ENCODE results near the gene CSNK1D. TPM values are rescaled to one million over a fixed set of nuclear protein-coding genes. Genes with fewer than 3 reads are reported as not detected.

The CSNK1D gene
- total RNA-seq, 2 experiments from 2014 or later, result 118 to 182 TPM

GRCh38 chr17:82309656-82310570 is 36.4 kb upstream of the CSNK1D start:
- ATAC-seq (no peak), DNase-seq (no peak)
- H3K27ac Mint-ChIP-seq, result no peak overlapping the region
- H3K4me1 Mint-ChIP-seq, result peaks cover 36% of the 10 kb centered on the region
- no peaks in the 10 kb centered on the region for H3K27me3 Mint-ChIP-seq
- H3K9me3 Mint-ChIP-seq (ENCODE audit: low read depth), result peaks cover 7% of the 10 kb centered on the region
- peaks cover 28% of the 10 kb centered on the region for H3K36me3 Mint-ChIP-seq (ENCODE audit: low read depth)
- no peak overlapping the region for H3K4me3 Mint-ChIP-seq
- intact Hi-C loops (cut with DNase I, micrococcal nuclease), result no loop called here
- CTCF ChIA-PET, result interaction anchor here (0.5 to 0.8 kb wide), 3 partner anchors 11 to 106 kb away, joined by 3 to 4 read pairs (median 4); no protein-coding TSS in a partner anchor
- POLR2A ChIA-PET, result interaction anchor here (0.6 to 1.4 kb wide), 4 partner anchors 8 to 72 kb away, joined by 3 to 5 read pairs (median 3); partner anchors contain the start of gene CD7

GRCh38 chr17:82305727-82306300 is 32.3 kb upstream of the CSNK1D start:
- H3K36me3 Mint-ChIP-seq (ENCODE audit: low read depth), result peaks cover 13% of the 10 kb centered on the region
- ATAC-seq, result no peak
- H3K27me3 Mint-ChIP-seq, result no peaks in the 10 kb centered on the region
- POLR2A ChIA-PET, result interaction anchor here (0.7 to 2.7 kb wide), 6 partner anchors 8 to 547 kb away, joined by 3 to 82 read pairs (median 14); partner anchors contain the start of gene CD7
- H3K9me3 Mint-ChIP-seq (ENCODE audit: low read depth), result peaks cover 7% of the 10 kb centered on the region
- peak overlapping the region; percentile 63 for H3K4me3 Mint-ChIP-seq
- H3K27ac Mint-ChIP-seq, result peak overlapping the region; percentile 99
- intact Hi-C loops (cut with DNase I, micrococcal nuclease), result loop anchor here (1.0 kb wide), 3 partner anchors 8 to 15 kb away; no protein-coding TSS in a partner anchor
- H3K4me1 Mint-ChIP-seq, result peaks cover 58% of the 10 kb centered on the region
- CTCF ChIA-PET, result interaction anchor here (1.1 to 2.4 kb wide), 4 partner anchors 9 to 15 kb away, joined by 3 to 15 read pairs (median 9); partner anchors contain the start of gene CD7
- DNase-seq, result peak; percentile 27

GRCh38 chr17:82304826-82305726 is 31.6 kb upstream of the CSNK1D start:
- no peak for ATAC-seq
- Mint-ChIP-seq H3K4me1 (peaks cover 66% of the 10 kb centered on the region), H3K4me3 (peak overlapping the region; percentile 63), H3K27me3 (no peaks in the 10 kb centered on the region), H3K9me3 (ENCODE audit: low read depth) (peaks cover 7% of the 10 kb centered on the region), H3K36me3 (ENCODE audit: low read depth) (peaks cover 13% of the 10 kb centered on the region), H3K27ac (peak overlapping the region; percentile 99)
- ChIA-PET POLR2A (interaction anchor here (0.6 to 9.6 kb wide), 10 partner anchors 8 to 199 kb away, joined by 3 to 94 read pairs (median 8); partner anchors contain the start of gene CD7), CTCF (interaction anchor here (2.4 kb wide), 2 partner anchors 8 to 16 kb away, joined by 12 to 15 read pairs; no protein-coding TSS in a partner anchor)
- peak; percentile 37 for DNase-seq
- intact Hi-C loops (cut with DNase I, micrococcal nuclease), result no loop called here

GRCh38 chr17:82303944-82304808 is 30.7 kb upstream of the CSNK1D start:
- peak; percentile 31 for DNase-seq
- ChIA-PET CTCF (interaction anchor here (1.1 to 4.5 kb wide), 3 partner anchors 7 to 68 kb away, joined by 3 to 23 read pairs (median 15); no protein-coding TSS in a partner anchor), POLR2A (interaction anchor here (0.6 to 9.6 kb wide), 6 partner anchors 10 to 198 kb away, joined by 3 to 94 read pairs (median 6); partner anchors contain the start of gene CD7)
- peaks cover 7% of the 10 kb centered on the region for H3K9me3 Mint-ChIP-seq (ENCODE audit: low read depth)
- peak overlapping the region; percentile 100 for H3K27ac Mint-ChIP-seq
- peaks cover 13% of the 10 kb centered on the region for H3K36me3 Mint-ChIP-seq (ENCODE audit: low read depth)
- H3K4me1 Mint-ChIP-seq, result peaks cover 72% of the 10 kb centered on the region
- peak overlapping the region; percentile 80 for H3K4me3 Mint-ChIP-seq
- H3K27me3 Mint-ChIP-seq, result no peaks in the 10 kb centered on the region
- intact Hi-C loops (cut with DNase I, micrococcal nuclease), result no loop called here
- ATAC-seq, result no peak

GRCh38 chr17:82302991-82303943 is 29.8 kb upstream of the CSNK1D start:
- H3K9me3 Mint-ChIP-seq (ENCODE audit: low read depth), result peaks cover 7% of the 10 kb centered on the region
- peak overlapping the region; percentile 100 for H3K27ac Mint-ChIP-seq
- ChIA-PET POLR2A (interaction anchor here (0.7 to 9.6 kb wide), 5 partner anchors 10 to 268 kb away, joined by 3 to 94 read pairs (median 3); partner anchors contain the start of gene CD7), CTCF (interaction anchor here (1.1 to 4.5 kb wide), 4 partner anchors 14 to 67 kb away, joined by 3 to 23 read pairs (median 6); partner anchors contain the start of gene CD7)
- peak overlapping the region; percentile 80 for H3K4me3 Mint-ChIP-seq
- DNase-seq (peak; percentile 59), ATAC-seq (no peak)
- H3K36me3 Mint-ChIP-seq (ENCODE audit: low read depth), result peaks cover 13% of the 10 kb centered on the region
- peaks cover 73% of the 10 kb centered on the region for H3K4me1 Mint-ChIP-seq
- H3K27me3 Mint-ChIP-seq, result no peaks in the 10 kb centered on the region
- intact Hi-C loops (cut with DNase I, micrococcal nuclease), result loop anchor here in 1 of 2 experiments (1.0 kb wide), 1 partner anchor 18 kb away; no protein-coding TSS in a partner anchor

- DNase-seq (peak; percentile 48), ATAC-seq (no peak)
- ChIA-PET POLR2A (interaction anchor here (1.0 to 9.6 kb wide), 3 partner anchors 15 to 97 kb away, joined by 3 to 94 read pairs (median 3); partner anchors contain the start of gene CD7), CTCF (interaction anchor here (1.1 to 4.5 kb wide), 4 partner anchors 14 to 66 kb away, joined by 3 to 23 read pairs (median 6); partner anchors contain the start of gene CD7)
- Mint-ChIP-seq H3K9me3 (ENCODE audit: low read depth) (peaks cover 4% of the 10 kb centered on the region), H3K27me3 (no peaks in the 10 kb centered on the region), H3K4me1 (peaks cover 67% of the 10 kb centered on the region), H3K36me3 (ENCODE audit: low read depth) (peaks cover 9% of the 10 kb centered on the region), H3K4me3 (peak overlapping the region; percentile 80), H3K27ac (peak overlapping the region; percentile 100)
- intact Hi-C loops (cut with DNase I, micrococcal nuclease), result loop anchor here in 1 of 2 experiments (1.0 kb wide), 1 partner anchor 19 kb away; no protein-coding TSS in a partner anchor
Observed at GRCh38 chr17:82302568-82302963, 29.1 kb upstream of the CSNK1D start.

- DNase-seq, result peak; percentile 83
- intact Hi-C loops (cut with DNase I, micrococcal nuclease), result loop anchor here in 1 of 2 experiments (1.0 kb wide), 1 partner anchor 19 kb away; no protein-coding TSS in a partner anchor
- H3K4me3 Mint-ChIP-seq, result peak overlapping the region; percentile 80
- peaks cover 72% of the 10 kb centered on the region for H3K4me1 Mint-ChIP-seq
- CTCF ChIA-PET, result interaction anchor here (1.1 to 4.5 kb wide), 5 partner anchors 9 to 33 kb away, joined by 3 to 23 read pairs (median 6); partner anchors contain the start of gene CD7
- no peaks in the 10 kb centered on the region for H3K27me3 Mint-ChIP-seq
- ATAC-seq, result no peak
- H3K9me3 Mint-ChIP-seq (ENCODE audit: low read depth), result peaks cover 4% of the 10 kb centered on the region
- POLR2A ChIA-PET, result interaction anchor here (0.6 to 9.6 kb wide), 9 partner anchors 10 to 96 kb away, joined by 3 to 94 read pairs (median 4); partner anchors contain the start of gene CD7
- peak overlapping the region; percentile 100 for H3K27ac Mint-ChIP-seq
- H3K36me3 Mint-ChIP-seq (ENCODE audit: low read depth), result peaks cover 9% of the 10 kb centered on the region
Observed at GRCh38 chr17:82301916-82302567, 28.5 kb upstream of the CSNK1D start.

- H3K4me3 Mint-ChIP-seq, result peak overlapping the region; percentile 80
- DNase-seq (peak; percentile 57), ATAC-seq (no peak)
- H3K36me3 Mint-ChIP-seq (ENCODE audit: low read depth), result peaks cover 4% of the 10 kb centered on the region
- H3K27ac Mint-ChIP-seq, result peak overlapping the region; percentile 100
- no peaks in the 10 kb centered on the region for H3K9me3 Mint-ChIP-seq (ENCODE audit: low read depth)
- ChIA-PET POLR2A (interaction anchor here (0.6 to 9.6 kb wide), 9 partner anchors 9 to 60 kb away, joined by 3 to 94 read pairs (median 4); partner anchors contain the start of gene CD7), CTCF (interaction anchor here (0.6 to 4.5 kb wide), 7 partner anchors 9 to 636 kb away, joined by 3 to 23 read pairs (median 3); partner anchors contain the start of gene CD7)
- H3K27me3 Mint-ChIP-seq, result no peaks in the 10 kb centered on the region
- peaks cover 72% of the 10 kb centered on the region for H3K4me1 Mint-ChIP-seq
- intact Hi-C loops (cut with DNase I, micrococcal nuclease), result no loop called here
Observed at GRCh38 chr17:82301300-82301915, 27.9 kb upstream of the CSNK1D start.

Data from activated CD4-positive, alpha-beta T cell treated with anti-CD3 and anti-CD28 coated beads for 36 hours (primary cell).